Vagina (tissue), 2 donors: Measurements from ENCODE around the gene TERT. TPM values are rescaled to one million over a fixed set of nuclear protein-coding genes. Genes with fewer than 3 reads are reported as not detected.
"Not testable (repeated sequence)": the region's sequence is repeated elsewhere in the genome, so short reads cannot be mapped to it uniquely, and the experiment has no call there.

ENCODE experiments used
- DNase-seq, 2 donors: peaks; one replicate each; pipeline ENCODE4 v3.0.0-alpha.2; 2017; ENCODE audit errors: extremely low spot score in 2 of 2
- H3K27ac ChIP-seq: fragments of 200-600 bp; sonication (generic); one replicate; pipeline ENCODE4 v1.5.1; 2019
- H3K27me3 ChIP-seq: fragments of 200-600 bp; sonication (generic); one replicate; pipeline ENCODE4 v1.5.1; 2019
- H3K36me3 ChIP-seq, 2 donors: fragments of 200-600 bp; sonication (generic); one replicate each; pipeline ENCODE4 v1.5.1; 2017 to 2019
- H3K4me1 ChIP-seq: fragments of 200-600 bp; sonication (generic); one replicate; pipeline ENCODE4 v1.5.1; 2019
- H3K4me3 ChIP-seq, 2 donors: fragments of 200-600 bp; sonication (generic); 1 replicate in 1 of 2; 2 replicates in 1 of 2; pipeline ENCODE4 v1.5.1; 2016 to 2019
- H3K9me3 ChIP-seq: fragments of 200-600 bp; sonication (generic); one replicate; pipeline ENCODE4 v1.5.1; 2019
- CTCF ChIP-seq, 3 experiments: fragments of 450-650 bp in 2 of 3; fragments of 200-600 bp in 1 of 3; sonication (generic) in 1 of 3; IDR thresholded peaks; one replicate each; pipeline ENCODE4 v1.5.1; 2017 to 2019; ENCODE audit warnings: antibody characterized with exemption in 3 of 3, mild to moderate bottlenecking in 2 of 3, moderate library complexity in 2 of 3
- POLR2A ChIP-seq, 2 donors: fragments of 450-650 bp; IDR thresholded peaks; one replicate each; pipeline ENCODE4 v1.6.1; 2017; ENCODE audit warnings: antibody characterized with exemption in 2 of 2, mild to moderate bottlenecking in 2 of 2, moderate library complexity in 2 of 2
- POLR2AphosphoS5 ChIP-seq, 2 donors: sonication (generic); formaldehyde crosslinking; IDR thresholded peaks; one replicate each; pipeline ENCODE4 v1.9.0; 2017; ENCODE audit warnings: antibody characterized with exemption in 2 of 2, mild to moderate bottlenecking in 2 of 2, low read depth in 1 of 2; ENCODE audit not compliant: insufficient read depth in 1 of 2
- intact Hi-C: fragments of 100-400 bp; cut with DNase I; formaldehyde crosslinking; loops from one replicate; pipeline ENCODE4 v1.15.1; 2023
- total RNA-seq: library from RNA; depleted of rRNA; stranded (reverse); fragments of >200 nt; gene quantifications from one replicate; pipeline ENCODE4 v1.2.3, GENCODE V29; 2016

TERT gene
- total RNA-seq, 1 donor from 2014 or later, result not detected

GRCh38 chr5:1292139-1292538 lies 2.7 kb downstream of the TERT start:
- Histone ChIP-seq H3K4me1 (no peaks in the 10 kb centered on the region), H3K27ac (no peak overlapping the region), H3K4me3 (no peak overlapping the region), H3K27me3 (no peaks in the 10 kb centered on the region), H3K36me3 (no peaks in the 10 kb centered on the region), H3K9me3 (no peaks in the 10 kb centered on the region)
- TF ChIP-seq CTCF (IDR thresholded peaks at IDR 0.05) (no peak), POLR2A (IDR thresholded peaks at IDR 0.05) (no peak), POLR2AphosphoS5 (IDR thresholded peaks at IDR 0.05; ENCODE audit: insufficient read depth in 1 of 2, low read depth in 1 of 2) (no peak)
- intact Hi-C loops, result no loop called here
- no peak for DNase-seq

- no peak overlapping the region for H3K4me3 ChIP-seq
- no peaks in the 10 kb centered on the region for H3K36me3 ChIP-seq
- DNase-seq, result no peak
- H3K27me3 ChIP-seq, result no peaks in the 10 kb centered on the region
- TF ChIP-seq POLR2A (IDR thresholded peaks at IDR 0.05) (no peak), POLR2AphosphoS5 (IDR thresholded peaks at IDR 0.05; ENCODE audit: insufficient read depth in 1 of 2, low read depth in 1 of 2) (no peak), CTCF (IDR thresholded peaks at IDR 0.05) (no peak)
- H3K9me3 ChIP-seq, result no peaks in the 10 kb centered on the region
- intact Hi-C loops, result no loop called here
- H3K4me1 ChIP-seq, result no peaks in the 10 kb centered on the region
- no peak overlapping the region for H3K27ac ChIP-seq
Measured at GRCh38 chr5:1291611-1292080, 3.2 kb downstream of the TERT start.

DNA sequence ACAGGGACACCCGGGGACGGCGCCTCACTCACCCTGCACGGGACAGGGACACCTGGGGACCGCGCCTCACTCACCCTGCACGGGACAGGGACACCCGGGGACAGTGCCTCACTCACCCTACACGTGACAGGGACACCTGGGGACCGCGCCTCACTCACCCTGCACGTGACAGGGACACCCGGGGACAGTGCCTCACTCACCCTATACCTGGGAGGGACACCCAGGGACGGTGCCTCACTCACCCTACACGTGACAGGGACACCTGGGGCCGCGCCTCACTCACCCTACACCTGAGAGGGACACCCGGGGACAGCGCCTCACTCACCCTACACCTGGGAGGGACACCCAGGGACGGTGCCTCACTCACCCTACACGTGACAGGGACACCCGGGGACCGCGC lies 3.9 kb downstream of the TERT start:
- H3K9me3 ChIP-seq, H3K4me3 ChIP-seq, H3K36me3 ChIP-seq, H3K27me3 ChIP-seq, DNase-seq, H3K4me1 ChIP-seq, H3K27ac ChIP-seq, intact Hi-C loops: not testable (repeated sequence)

GRCh38 chr5:1289559-1289958 lies 5.3 kb downstream of the TERT start:
- H3K9me3 ChIP-seq, DNase-seq, intact Hi-C loops, H3K27ac ChIP-seq, H3K4me3 ChIP-seq, H3K36me3 ChIP-seq, H3K27me3 ChIP-seq, H3K4me1 ChIP-seq: not testable (repeated sequence)

GRCh38 chr5:1288439-1289335 lies 6.2 kb downstream of the TERT start:
- no peak overlapping the region for H3K4me3 ChIP-seq
- intact Hi-C loops, result no loop called here

More at GRCh38 chr5:1288439-1289335, 6.2 kb downstream of the TERT start:
- TF ChIP-seq POLR2A (IDR thresholded peaks at IDR 0.05) (no peak), CTCF (IDR thresholded peaks at IDR 0.05) (no peak), POLR2AphosphoS5 (IDR thresholded peaks at IDR 0.05; ENCODE audit: insufficient read depth in 1 of 2, low read depth in 1 of 2) (no peak)
- no peak for DNase-seq
- Histone ChIP-seq H3K36me3 (no peaks in the 10 kb centered on the region), H3K27me3 (no peaks in the 10 kb centered on the region), H3K9me3 (no peaks in the 10 kb centered on the region), H3K4me1 (no peaks in the 10 kb centered on the region), H3K27ac (no peak overlapping the region)
